Stimulated activated CD8-positive, alpha-beta memory T cell treated with anti-CD3 and anti-CD28 coated beads, Interleukin-7, amount 100 ng/mL, for 1 hour (primary cell): ENCODE data around the gene SLC22A5.
"Not testable (repeated sequence)": the region's sequence is repeated elsewhere in the genome, so short reads cannot be mapped to it uniquely, and the experiment has no call there.

Experiments used
- DNase-seq, 2 donors: peaks; one replicate each; pipeline ENCODE4 v3.0.0-alpha.2; 2020; ENCODE audit warnings: low read depth in 2 of 2

The SLC22A5 gene

GRCh38 chr5:132427281-132428146, 58.0 kb downstream of the SLC22A5 start:
- DNase-seq, result no peak

GRCh38 chr5:132428147-132428482, 58.6 kb downstream of the SLC22A5 start:
- no peak for DNase-seq

- no peak for DNase-seq
Measured at GRCh38 chr5:132428484-132429462, 59.3 kb downstream of the SLC22A5 start.

GRCh38 chr5:132429463-132430440, 60.2 kb downstream of the SLC22A5 start:
- no peak for DNase-seq

GRCh38 chr5:132430746-132431145, 61.2 kb downstream of the SLC22A5 start:
- DNase-seq, result no peak

- DNase-seq, result no peak
Measured at GRCh38 chr5:132431632-132432031, 62.1 kb downstream of the SLC22A5 start.

GRCh38 chr5:132433141-132433540, 63.6 kb downstream of the SLC22A5 start:
- DNase-seq, result no peak

GRCh38 chr5:132434416-132435286, 65.1 kb downstream of the SLC22A5 start:
- no peak for DNase-seq

- no peak for DNase-seq
Measured at GRCh38 chr5:132435447-132435846, 65.9 kb downstream of the SLC22A5 start.

- DNase-seq, result no peak
Measured at GRCh38 chr5:132435886-132436285, 66.4 kb downstream of the SLC22A5 start.

- DNase-seq, result no peak
Measured at GRCh38 chr5:132436936-132437335, 67.4 kb downstream of the SLC22A5 start.

- peak in 1 of 2 donors; percentile 27 for DNase-seq
Measured at GRCh38 chr5:132437604-132438266, 68.2 kb downstream of the SLC22A5 start.

GRCh38 chr5:132438267-132438645, 68.7 kb downstream of the SLC22A5 start:
- not testable (repeated sequence) for DNase-seq

- DNase-seq, result no peak
Measured at GRCh38 chr5:132438917-132439316, 69.4 kb downstream of the SLC22A5 start.

- DNase-seq, result no peak
Measured at GRCh38 chr5:132439521-132440089, 70.1 kb downstream of the SLC22A5 start.

- DNase-seq, result no peak
Measured at GRCh38 chr5:132444061-132444460, 74.6 kb downstream of the SLC22A5 start.
